ENCODE results near the gene EFCAB8.

DNA sequence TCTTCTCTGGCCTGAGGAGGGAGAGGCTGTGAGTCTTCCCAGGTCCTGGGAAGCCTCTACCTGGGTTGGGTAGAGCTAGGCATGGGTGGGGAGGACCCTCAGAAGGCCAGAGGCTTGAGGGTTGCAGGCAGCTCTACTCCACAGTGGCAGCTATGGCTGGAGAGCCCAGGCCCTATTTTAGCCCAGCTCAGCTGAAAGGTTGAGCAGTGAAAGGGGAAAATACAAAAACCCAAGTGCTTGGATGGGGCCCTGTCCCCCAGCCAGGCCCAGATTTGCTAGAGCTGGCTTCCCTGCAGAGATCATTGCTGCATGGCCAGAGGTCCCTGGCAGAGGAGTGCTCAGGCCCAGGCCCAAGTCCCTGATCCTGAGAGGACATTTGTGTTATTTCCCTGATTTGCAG lies 99.9 kb downstream of the EFCAB8 start:
- TF ChIP-seq, protein P1, sequence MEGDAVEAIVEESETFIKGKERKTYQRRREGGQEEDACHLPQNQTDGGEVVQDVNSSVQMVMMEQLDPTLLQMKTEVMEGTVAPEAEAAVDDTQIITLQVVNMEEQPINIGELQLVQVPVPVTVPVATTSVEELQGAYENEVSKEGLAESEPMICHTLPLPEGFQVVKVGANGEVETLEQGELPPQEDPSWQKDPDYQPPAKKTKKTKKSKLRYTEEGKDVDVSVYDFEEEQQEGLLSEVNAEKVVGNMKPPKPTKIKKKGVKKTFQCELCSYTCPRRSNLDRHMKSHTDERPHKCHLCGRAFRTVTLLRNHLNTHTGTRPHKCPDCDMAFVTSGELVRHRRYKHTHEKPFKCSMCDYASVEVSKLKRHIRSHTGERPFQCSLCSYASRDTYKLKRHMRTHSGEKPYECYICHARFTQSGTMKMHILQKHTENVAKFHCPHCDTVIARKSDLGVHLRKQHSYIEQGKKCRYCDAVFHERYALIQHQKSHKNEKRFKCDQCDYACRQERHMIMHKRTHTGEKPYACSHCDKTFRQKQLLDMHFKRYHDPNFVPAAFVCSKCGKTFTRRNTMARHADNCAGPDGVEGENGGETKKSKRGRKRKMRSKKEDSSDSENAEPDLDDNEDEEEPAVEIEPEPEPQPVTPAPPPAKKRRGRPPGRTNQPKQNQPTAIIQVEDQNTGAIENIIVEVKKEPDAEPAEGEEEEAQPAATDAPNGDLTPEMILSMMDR (IDR thresholded peaks at IDR 0.05; ENCODE audit: low read length): no peak
- no peak for TF ChIP-seq EZH2 (optimal IDR thresholded peaks at IDR 0.05; ENCODE audit: low read depth, low read length)
